Brain microvascular endothelial cell (primary cell): ENCODE measurements around the gene AASDH.

Experiments
- DNase-seq: peaks from one replicate; pipeline ENCODE4 v3.0.0-alpha.2; 2020
- H3K27ac ChIP-seq: fragments of 250-450 bp; sonication (Bioruptor Pico); 2 replicates; pipeline ENCODE4 v1.5.1; 2020; ENCODE audit warnings: mild to moderate bottlenecking, moderate library complexity
- H3K27me3 ChIP-seq: fragments of 250-450 bp; sonication (Bioruptor Pico); replicated peaks from 2 replicates; pipeline ENCODE4 v1.5.1; 2020; ENCODE audit warnings: mild to moderate bottlenecking
- H3K36me3 ChIP-seq: fragments of 250-450 bp; sonication (Bioruptor Pico); replicated peaks from 2 replicates; pipeline ENCODE4 v1.5.1; 2020; ENCODE audit warnings: mild to moderate bottlenecking
- H3K4me3 ChIP-seq: 2 replicates; pipeline ENCODE4 v1.5.1; 2011; ENCODE audit warnings: low read depth, mild to moderate bottlenecking, control low read depth, low read length, moderate library complexity
- in situ Hi-C: cut with HindIII; loops from 2 replicates; pipeline ENCODE4 v1.10.0; 2017; ENCODE audit warnings: low sequenced_read_pairs, low pct_ligation_motif_present
- TF ChIP-seq, protein P1 (sequence below): IDR thresholded peaks from 2 replicates; pipeline ENCODE4 v1.5.1; 2011; ENCODE audit warnings: low read depth, mild to moderate bottlenecking, moderate library complexity, low read length, control low read depth, inconsistent platforms; ENCODE audit errors: missing control alignments

The AASDH gene

DNA sequence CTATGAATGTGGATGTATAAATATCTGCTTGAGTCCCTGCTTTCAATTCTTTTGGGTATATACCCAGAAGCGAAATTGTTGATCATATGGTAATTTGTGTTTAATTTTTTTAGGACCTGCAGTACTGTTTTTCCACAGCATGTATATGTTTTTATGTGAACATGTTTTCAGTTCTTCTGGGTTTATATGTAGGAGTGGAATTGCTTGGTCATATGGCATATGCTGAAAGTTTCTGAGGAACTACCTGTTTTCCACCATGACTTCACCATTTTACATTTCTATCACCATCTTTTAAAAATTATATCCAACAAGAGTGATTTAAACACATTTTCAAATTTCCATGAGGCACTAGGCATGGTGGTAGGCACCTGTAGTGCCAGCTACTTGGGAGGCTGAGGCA lies 39.9 kb upstream of the AASDH start:
- Histone ChIP-seq H3K36me3 (no peaks in the 10 kb centered on the region), H3K27me3 (no peaks in the 10 kb centered on the region), H3K4me3 (no peak overlapping the region), H3K27ac (no peak overlapping the region)
- in situ Hi-C loops: no loop called here
- no peak for DNase-seq
- TF ChIP-seq, protein P1, sequence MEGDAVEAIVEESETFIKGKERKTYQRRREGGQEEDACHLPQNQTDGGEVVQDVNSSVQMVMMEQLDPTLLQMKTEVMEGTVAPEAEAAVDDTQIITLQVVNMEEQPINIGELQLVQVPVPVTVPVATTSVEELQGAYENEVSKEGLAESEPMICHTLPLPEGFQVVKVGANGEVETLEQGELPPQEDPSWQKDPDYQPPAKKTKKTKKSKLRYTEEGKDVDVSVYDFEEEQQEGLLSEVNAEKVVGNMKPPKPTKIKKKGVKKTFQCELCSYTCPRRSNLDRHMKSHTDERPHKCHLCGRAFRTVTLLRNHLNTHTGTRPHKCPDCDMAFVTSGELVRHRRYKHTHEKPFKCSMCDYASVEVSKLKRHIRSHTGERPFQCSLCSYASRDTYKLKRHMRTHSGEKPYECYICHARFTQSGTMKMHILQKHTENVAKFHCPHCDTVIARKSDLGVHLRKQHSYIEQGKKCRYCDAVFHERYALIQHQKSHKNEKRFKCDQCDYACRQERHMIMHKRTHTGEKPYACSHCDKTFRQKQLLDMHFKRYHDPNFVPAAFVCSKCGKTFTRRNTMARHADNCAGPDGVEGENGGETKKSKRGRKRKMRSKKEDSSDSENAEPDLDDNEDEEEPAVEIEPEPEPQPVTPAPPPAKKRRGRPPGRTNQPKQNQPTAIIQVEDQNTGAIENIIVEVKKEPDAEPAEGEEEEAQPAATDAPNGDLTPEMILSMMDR: no peak

GRCh38 chr4:56426273-56426672 lies 39.0 kb upstream of the AASDH start:
- in situ Hi-C loops: no loop called here
- Histone ChIP-seq H3K4me3 (no peak overlapping the region), H3K27ac (no peak overlapping the region), H3K27me3 (no peaks in the 10 kb centered on the region), H3K36me3 (no peaks in the 10 kb centered on the region)
- no peak for DNase-seq
- TF ChIP-seq, protein P1: no peak

DNA sequence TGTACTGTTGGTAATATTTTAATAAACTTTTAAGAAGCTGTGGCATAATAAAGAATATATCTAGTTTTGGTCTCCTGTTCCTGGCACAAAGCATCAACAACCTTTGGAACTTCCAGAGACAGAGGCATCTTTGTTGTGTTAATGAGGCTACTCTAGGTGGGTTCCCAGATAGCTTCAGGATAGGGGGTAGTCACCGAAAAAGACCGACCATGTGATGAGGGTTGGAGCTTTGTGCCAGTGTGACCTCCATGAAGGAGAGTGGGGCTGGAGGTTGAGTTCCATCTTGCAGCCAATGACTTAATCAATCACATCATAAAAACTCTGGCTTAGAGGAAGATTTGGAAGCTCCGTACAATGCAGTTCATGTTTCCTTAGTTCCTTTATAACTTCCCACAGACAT lies 38.2 kb upstream of the AASDH start:
- Histone ChIP-seq H3K36me3 (no peaks in the 10 kb centered on the region), H3K4me3 (no peak overlapping the region), H3K27ac (no peak overlapping the region), H3K27me3 (no peaks in the 10 kb centered on the region)
- in situ Hi-C loops: no loop called here
- DNase-seq: no peak
- TF ChIP-seq, protein P1: no peak

DNA sequence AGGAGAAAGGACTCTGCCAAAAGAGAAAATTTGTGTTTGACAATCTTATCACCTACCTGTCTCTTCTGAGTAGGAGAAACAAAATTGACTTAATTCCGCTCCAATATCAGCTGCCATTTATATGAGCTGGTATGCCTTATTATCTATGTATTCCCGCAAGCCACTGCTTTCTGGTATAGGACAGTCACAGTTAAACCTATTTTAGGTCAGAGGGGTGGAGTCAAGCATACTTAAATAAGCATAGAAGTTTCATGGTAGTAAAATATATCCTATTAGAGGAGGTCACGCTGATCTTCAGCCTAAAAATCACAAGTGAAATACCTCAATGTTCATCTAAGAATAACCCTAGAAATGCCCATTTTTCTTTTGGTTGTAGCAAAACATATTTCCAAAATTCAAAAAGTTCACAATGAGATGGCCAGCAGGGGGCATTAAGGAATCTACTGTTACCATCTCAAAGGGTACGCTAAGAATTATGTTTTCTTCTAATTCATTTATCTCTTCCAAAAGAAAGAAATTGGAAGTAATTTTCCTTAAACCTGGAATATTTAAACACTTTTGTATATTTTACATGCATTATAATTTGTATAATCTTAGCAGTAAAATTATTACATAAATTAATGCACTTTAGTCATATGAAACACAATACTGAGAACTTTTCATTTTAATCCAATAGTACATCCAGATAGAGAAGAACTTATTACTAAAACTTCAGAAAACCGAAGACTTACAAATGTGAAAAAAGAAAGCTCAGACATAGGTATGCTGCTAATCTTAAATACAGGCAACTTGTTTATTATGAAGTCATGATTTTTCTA lies 37.6 kb upstream of the AASDH start:
- TF ChIP-seq, protein P1: peak; percentile 59
- in situ Hi-C loops: no loop called here
- H3K27ac ChIP-seq: no peak overlapping the region
- DNase-seq: peak; percentile 36
- no peaks in the 10 kb centered on the region for H3K27me3 ChIP-seq
- no peaks in the 10 kb centered on the region for H3K36me3 ChIP-seq
- no peak overlapping the region for H3K4me3 ChIP-seq

- DNase-seq: no peak
- H3K27ac ChIP-seq: no peak overlapping the region
- in situ Hi-C loops: no loop called here
- no peaks in the 10 kb centered on the region for H3K36me3 ChIP-seq
- no peak overlapping the region for H3K4me3 ChIP-seq
- H3K27me3 ChIP-seq: no peaks in the 10 kb centered on the region
- TF ChIP-seq, protein P1: no peak
These were observed 36.9 kb upstream of the AASDH start for GRCh38 chr4:56424176-56424575.

- no peak for DNase-seq
- TF ChIP-seq, protein P1: no peak
- no peak overlapping the region for H3K27ac ChIP-seq
- in situ Hi-C loops: no loop called here
- no peak overlapping the region for H3K4me3 ChIP-seq
- no peaks in the 10 kb centered on the region for H3K36me3 ChIP-seq
- no peaks in the 10 kb centered on the region for H3K27me3 ChIP-seq
These were observed 30.1 kb upstream of the AASDH start for GRCh38 chr4:56417396-56417795.
